ENCODE data around the gene TTC7B.
A peak's percentile ranks its signal among the peaks of the same experiment; 100 is the strongest.

The TTC7B gene

GRCh38 chr14:90517076-90517841 lies 299.0 kb downstream of the TTC7B start:
- no peak overlapping the region for H2AK5ac ChIP-seq (ENCODE audit: low read length)
- no peak overlapping the region for H3K56ac ChIP-seq (ENCODE audit: low read length)
- H3K4me3 ChIP-seq (ENCODE audit: low read length): no peak overlapping the region
- H3K9ac ChIP-seq (ENCODE audit: low read length): no peak overlapping the region
- H3K4me1 ChIP-seq (ENCODE audit: control insufficient read depth, low read depth, low read length): no peaks in the 10 kb centered on the region
- no peak overlapping the region for H2BK15ac ChIP-seq (replicated peaks; ENCODE audit: low read depth)
- H3K4ac ChIP-seq (ENCODE audit: low read depth, low read length): no peak overlapping the region
- H3K79me1 ChIP-seq (ENCODE audit: low read length): no peaks in the 10 kb centered on the region
- no peak overlapping the region for H2BK5ac ChIP-seq (ENCODE audit: low read length)
- no peaks in the 10 kb centered on the region for H3K36me3 ChIP-seq (ENCODE audit: control insufficient read depth, insufficient read depth, low read length)
- H3K27me3 ChIP-seq (ENCODE audit: insufficient read depth, low read length, poor library complexity): no peaks in the 10 kb centered on the region
- WGBS (ENCODE audit: extremely low coverage, insufficient coverage, low lambda C conversion rate): no CpG with 5 or more reads among the region's 15 CpGs
- H3K79me2 ChIP-seq (ENCODE audit: control insufficient read depth, insufficient read depth, low read length): no peaks in the 10 kb centered on the region
- H3K27ac ChIP-seq (ENCODE audit: low read depth, low read length): no peak overlapping the region
- H3K18ac ChIP-seq (ENCODE audit: low read length): no peak overlapping the region
- DNase-seq: no peak
- H3K4me2 ChIP-seq (ENCODE audit: low read length): no peak overlapping the region
- H3K23ac ChIP-seq (ENCODE audit: low read length): no peak overlapping the region
- H4K8ac ChIP-seq (ENCODE audit: low read depth, low read length): no peak overlapping the region
- no peak overlapping the region for H2BK120ac ChIP-seq (ENCODE audit: low read depth, low read length)
- no peak overlapping the region for H4K5ac ChIP-seq (ENCODE audit: low read length)

DNA sequence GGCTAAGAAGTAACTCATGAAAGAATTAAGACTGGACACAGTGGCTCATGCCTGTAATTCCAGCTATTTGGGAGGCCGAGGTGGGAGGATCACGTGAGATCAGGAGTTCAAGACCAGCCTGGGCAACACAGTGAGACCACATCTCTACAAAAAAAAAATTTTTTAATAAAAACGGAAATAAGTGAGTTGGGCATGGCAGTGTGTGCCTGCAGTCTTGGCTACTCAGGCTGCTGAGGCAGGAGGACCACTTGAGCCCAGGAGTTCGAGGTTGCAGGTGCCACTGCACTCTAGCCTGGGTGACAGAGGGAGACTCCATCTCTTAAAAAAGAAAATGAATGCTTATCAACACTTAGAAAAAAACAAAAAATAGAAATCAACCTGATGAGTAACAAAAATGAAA lies 301.7 kb downstream of the TTC7B start:
- WGBS (ENCODE audit: extremely low coverage, insufficient coverage, low lambda C conversion rate): no CpG with 5 or more reads among the region's 4 CpGs
- H3K4me2 ChIP-seq (ENCODE audit: low read length): no peak overlapping the region
- no peak overlapping the region for H2AK5ac ChIP-seq (ENCODE audit: low read length)
- no peak overlapping the region for H2BK120ac ChIP-seq (ENCODE audit: low read depth, low read length)
- H3K23ac ChIP-seq (ENCODE audit: low read length): no peak overlapping the region
- no peaks in the 10 kb centered on the region for H3K36me3 ChIP-seq (ENCODE audit: control insufficient read depth, insufficient read depth, low read length)
- no peak overlapping the region for H2BK5ac ChIP-seq (ENCODE audit: low read length)
- no peaks in the 10 kb centered on the region for H3K79me1 ChIP-seq (ENCODE audit: low read length)
- no peak for DNase-seq
- no peak overlapping the region for H3K27ac ChIP-seq (ENCODE audit: low read depth, low read length)
- no peaks in the 10 kb centered on the region for H3K4me1 ChIP-seq (ENCODE audit: control insufficient read depth, low read depth, low read length)
- no peak overlapping the region for H3K4me3 ChIP-seq (ENCODE audit: low read length)
- H3K27me3 ChIP-seq (ENCODE audit: insufficient read depth, low read length, poor library complexity): no peaks in the 10 kb centered on the region
- no peak overlapping the region for H3K9ac ChIP-seq (ENCODE audit: low read length)
- no peak overlapping the region for H4K5ac ChIP-seq (ENCODE audit: low read length)
- no peak overlapping the region for H3K18ac ChIP-seq (ENCODE audit: low read length)
- H4K8ac ChIP-seq (ENCODE audit: low read depth, low read length): no peak overlapping the region
- no peak overlapping the region for H2BK15ac ChIP-seq (replicated peaks; ENCODE audit: low read depth)
- H3K56ac ChIP-seq (ENCODE audit: low read length): no peak overlapping the region
- no peak overlapping the region for H3K4ac ChIP-seq (ENCODE audit: low read depth, low read length)
- H3K79me2 ChIP-seq (ENCODE audit: control insufficient read depth, insufficient read depth, low read length): no peaks in the 10 kb centered on the region

DNA sequence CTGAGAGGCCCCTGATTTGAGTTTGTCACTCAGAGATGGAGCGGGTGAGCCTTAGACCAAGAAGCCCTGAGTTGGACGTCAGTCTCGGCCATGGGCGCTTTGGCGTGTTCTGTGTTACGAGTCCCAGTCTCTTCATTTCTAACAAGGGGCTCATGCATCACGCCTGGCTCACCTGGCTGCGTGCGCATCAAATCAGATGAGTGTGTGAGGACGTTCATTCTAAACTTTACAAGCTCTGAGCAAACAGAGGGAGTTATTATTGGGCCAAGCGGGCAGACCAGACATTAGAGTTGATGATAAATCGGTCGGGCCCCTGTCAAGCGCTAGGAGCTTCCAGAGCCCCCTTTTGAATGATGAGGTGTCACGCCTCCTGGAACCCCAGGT lies 302.2 kb downstream of the TTC7B start:
- H4K8ac ChIP-seq (ENCODE audit: low read depth, low read length): no peak overlapping the region
- DNase-seq: no peak
- H3K4me3 ChIP-seq (ENCODE audit: low read length): no peak overlapping the region
- H2BK5ac ChIP-seq (ENCODE audit: low read length): no peak overlapping the region
- WGBS (ENCODE audit: extremely low coverage, insufficient coverage, low lambda C conversion rate): no CpG with 5 or more reads among the region's 15 CpGs
- H3K56ac ChIP-seq (ENCODE audit: low read length): no peak overlapping the region
- H4K5ac ChIP-seq (ENCODE audit: low read length): no peak overlapping the region
- H3K4me1 ChIP-seq (ENCODE audit: control insufficient read depth, low read depth, low read length): no peaks in the 10 kb centered on the region
- H3K27me3 ChIP-seq (ENCODE audit: insufficient read depth, low read length, poor library complexity): no peaks in the 10 kb centered on the region
- no peak overlapping the region for H3K4me2 ChIP-seq (ENCODE audit: low read length)
- H3K79me2 ChIP-seq (ENCODE audit: control insufficient read depth, insufficient read depth, low read length): no peaks in the 10 kb centered on the region
- no peaks in the 10 kb centered on the region for H3K36me3 ChIP-seq (ENCODE audit: control insufficient read depth, insufficient read depth, low read length)
- no peak overlapping the region for H3K23ac ChIP-seq (ENCODE audit: low read length)
- no peak overlapping the region for H3K4ac ChIP-seq (ENCODE audit: low read depth, low read length)
- H3K18ac ChIP-seq (ENCODE audit: low read length): no peak overlapping the region
- H3K27ac ChIP-seq (ENCODE audit: low read depth, low read length): no peak overlapping the region
- no peak overlapping the region for H2BK15ac ChIP-seq (replicated peaks; ENCODE audit: low read depth)
- no peaks in the 10 kb centered on the region for H3K79me1 ChIP-seq (ENCODE audit: low read length)
- no peak overlapping the region for H2BK120ac ChIP-seq (ENCODE audit: low read depth, low read length)
- no peak overlapping the region for H3K9ac ChIP-seq (ENCODE audit: low read length)
- no peak overlapping the region for H2AK5ac ChIP-seq (ENCODE audit: low read length)

DNA sequence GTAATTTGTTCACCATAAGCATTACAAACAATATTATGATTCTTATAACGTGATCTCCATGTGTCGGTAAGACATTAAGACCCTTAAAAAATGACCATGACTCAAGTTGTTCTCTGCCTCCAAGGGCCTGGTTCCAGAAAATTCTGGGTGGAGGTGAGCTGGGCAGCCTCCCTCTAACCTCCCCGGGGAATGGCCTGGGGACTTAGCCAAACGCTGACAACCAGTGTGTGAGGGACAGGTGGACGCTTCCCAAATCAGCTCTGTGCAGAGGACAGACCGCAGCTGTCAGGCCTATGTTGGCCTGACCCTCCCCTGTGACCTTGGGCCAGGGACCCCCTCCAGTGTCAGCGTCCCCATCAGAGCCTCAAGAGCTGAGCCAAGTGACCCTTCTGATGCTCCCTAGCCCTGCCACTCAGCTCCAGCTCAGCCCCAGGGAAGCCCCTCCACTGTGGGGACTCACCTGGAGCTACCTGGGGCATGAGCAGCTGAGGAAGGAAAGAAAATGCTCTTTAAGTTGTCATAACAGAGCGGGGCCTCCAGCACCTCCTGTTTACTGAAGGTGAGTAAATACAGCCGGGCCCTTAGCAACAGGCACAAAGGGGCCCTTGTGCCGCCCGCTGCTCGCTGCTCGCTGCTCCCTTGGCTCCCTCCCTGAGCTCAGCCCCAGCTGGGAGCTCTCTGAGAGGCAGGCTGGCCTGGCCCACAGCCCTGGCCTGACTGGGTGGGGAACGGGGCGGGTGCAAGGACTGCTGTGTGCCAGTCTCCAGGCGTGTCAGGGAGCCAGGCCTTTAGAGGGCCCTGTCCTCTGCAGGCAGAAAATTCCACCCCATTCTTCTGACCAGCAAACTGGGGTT lies 302.8 kb downstream of the TTC7B start:
- H2BK120ac ChIP-seq (ENCODE audit: low read depth, low read length): no peak overlapping the region
- no peak overlapping the region for H3K4me2 ChIP-seq (ENCODE audit: low read length)
- H2AK5ac ChIP-seq (ENCODE audit: low read length): no peak overlapping the region
- H3K23ac ChIP-seq (ENCODE audit: low read length): no peak overlapping the region
- no peak overlapping the region for H3K18ac ChIP-seq (ENCODE audit: low read length)
- no peak overlapping the region for H4K8ac ChIP-seq (ENCODE audit: low read depth, low read length)
- no peak overlapping the region for H2BK15ac ChIP-seq (replicated peaks; ENCODE audit: low read depth)
- no peaks in the 10 kb centered on the region for H3K79me2 ChIP-seq (ENCODE audit: control insufficient read depth, insufficient read depth, low read length)
- H3K27ac ChIP-seq (ENCODE audit: low read depth, low read length): no peak overlapping the region
- H3K9ac ChIP-seq (ENCODE audit: low read length): no peak overlapping the region
- H3K4me1 ChIP-seq (ENCODE audit: control insufficient read depth, low read depth, low read length): no peaks in the 10 kb centered on the region
- H2BK5ac ChIP-seq (ENCODE audit: low read length): no peak overlapping the region
- no peaks in the 10 kb centered on the region for H3K36me3 ChIP-seq (ENCODE audit: control insufficient read depth, insufficient read depth, low read length)
- H3K79me1 ChIP-seq (ENCODE audit: low read length): no peaks in the 10 kb centered on the region
- DNase-seq: peak; percentile 63
- no peak overlapping the region for H3K4me3 ChIP-seq (ENCODE audit: low read length)
- no peak overlapping the region for H3K56ac ChIP-seq (ENCODE audit: low read length)
- no peaks in the 10 kb centered on the region for H3K27me3 ChIP-seq (ENCODE audit: insufficient read depth, low read length, poor library complexity)
- H3K4ac ChIP-seq (ENCODE audit: low read depth, low read length): no peak overlapping the region
- H4K5ac ChIP-seq (ENCODE audit: low read length): no peak overlapping the region
- WGBS (ENCODE audit: extremely low coverage, insufficient coverage, low lambda C conversion rate): no CpG with 5 or more reads among the region's 16 CpGs

- no peak overlapping the region for H3K4me3 ChIP-seq (ENCODE audit: low read length)
- no peak for DNase-seq
- no peaks in the 10 kb centered on the region for H3K27me3 ChIP-seq (ENCODE audit: insufficient read depth, low read length, poor library complexity)
- H3K79me1 ChIP-seq (ENCODE audit: low read length): no peaks in the 10 kb centered on the region
- H3K56ac ChIP-seq (ENCODE audit: low read length): no peak overlapping the region
- H2AK5ac ChIP-seq (ENCODE audit: low read length): no peak overlapping the region
- H3K36me3 ChIP-seq (ENCODE audit: control insufficient read depth, insufficient read depth, low read length): no peaks in the 10 kb centered on the region
- H2BK15ac ChIP-seq (replicated peaks; ENCODE audit: low read depth): no peak overlapping the region
- no peak overlapping the region for H3K27ac ChIP-seq (ENCODE audit: low read depth, low read length)
- H3K4me2 ChIP-seq (ENCODE audit: low read length): no peak overlapping the region
- no CpG with 5 or more reads among the region's 10 CpGs for WGBS (ENCODE audit: extremely low coverage, insufficient coverage, low lambda C conversion rate)
- H4K5ac ChIP-seq (ENCODE audit: low read length): no peak overlapping the region
- H3K4ac ChIP-seq (ENCODE audit: low read depth, low read length): no peak overlapping the region
- no peak overlapping the region for H4K8ac ChIP-seq (ENCODE audit: low read depth, low read length)
- H3K4me1 ChIP-seq (ENCODE audit: control insufficient read depth, low read depth, low read length): no peaks in the 10 kb centered on the region
- no peak overlapping the region for H3K18ac ChIP-seq (ENCODE audit: low read length)
- no peak overlapping the region for H2BK5ac ChIP-seq (ENCODE audit: low read length)
- no peaks in the 10 kb centered on the region for H3K79me2 ChIP-seq (ENCODE audit: control insufficient read depth, insufficient read depth, low read length)
- H3K23ac ChIP-seq (ENCODE audit: low read length): no peak overlapping the region
- H2BK120ac ChIP-seq (ENCODE audit: low read depth, low read length): no peak overlapping the region
- H3K9ac ChIP-seq (ENCODE audit: low read length): no peak overlapping the region
Measured at GRCh38 chr14:90512329-90512991, 303.8 kb downstream of the TTC7B start.
